Measurements from ENCODE around the gene IGHMBP2. TPM values are rescaled to one million over a fixed set of nuclear protein-coding genes. Genes with fewer than 3 reads are reported as not detected.

Gene IGHMBP2
- total RNA-seq, 1 donor from 2014 or later: 30.8 TPM

DNA sequence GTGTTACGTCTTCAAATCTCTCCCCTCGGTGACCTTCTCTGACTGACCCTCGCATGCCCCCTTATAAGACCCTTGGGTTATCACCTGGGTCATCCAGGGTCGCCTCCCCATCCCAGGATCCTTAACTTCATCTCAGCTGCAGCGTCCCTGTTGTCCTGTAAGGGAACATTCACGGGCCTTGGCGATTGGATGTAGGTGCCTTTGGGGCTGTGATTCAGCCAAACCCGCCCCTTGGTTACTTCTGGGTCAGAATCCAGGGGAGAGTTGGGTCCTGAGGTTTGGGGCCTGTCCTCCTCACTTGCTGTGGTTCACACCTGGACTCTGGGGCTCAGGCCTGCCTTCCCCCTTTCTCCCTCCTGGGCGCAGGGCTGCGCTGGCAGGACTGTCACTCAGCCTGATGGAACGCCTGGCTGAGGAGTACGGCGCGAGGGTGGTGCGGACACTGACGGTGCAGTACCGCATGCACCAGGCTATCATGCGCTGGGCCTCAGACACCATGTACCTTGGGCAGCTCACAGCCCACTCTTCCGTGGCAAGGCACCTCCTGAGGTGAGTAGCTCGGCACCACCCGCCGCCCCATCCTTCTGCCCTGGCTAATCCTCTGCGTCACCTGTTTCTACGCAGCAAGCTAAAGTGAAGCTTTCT lies 29.4 kb downstream of the IGHMBP2 start:
- no peak for DNase-seq
- Mint-ChIP-seq H3K27me3 (ENCODE audit: unreplicated experiment) (peaks cover 11% of the 10 kb centered on the region), H3K9me3 (ENCODE audit: unreplicated experiment) (peaks cover 4% of the 10 kb centered on the region), H3K4me3 (ENCODE audit: unreplicated experiment) (no peak overlapping the region), H3K27ac (ENCODE audit: unreplicated experiment) (no peak overlapping the region), H3K4me1 (ENCODE audit: low read depth, unreplicated experiment) (no peaks in the 10 kb centered on the region), H3K36me3 (ENCODE audit: unreplicated experiment) (peaks cover 6% of the 10 kb centered on the region)
- TF ChIP-seq CTCF (IDR thresholded peaks at IDR 0.05; ENCODE audit: partially characterized antibody, unreplicated experiment): no peak

DNA sequence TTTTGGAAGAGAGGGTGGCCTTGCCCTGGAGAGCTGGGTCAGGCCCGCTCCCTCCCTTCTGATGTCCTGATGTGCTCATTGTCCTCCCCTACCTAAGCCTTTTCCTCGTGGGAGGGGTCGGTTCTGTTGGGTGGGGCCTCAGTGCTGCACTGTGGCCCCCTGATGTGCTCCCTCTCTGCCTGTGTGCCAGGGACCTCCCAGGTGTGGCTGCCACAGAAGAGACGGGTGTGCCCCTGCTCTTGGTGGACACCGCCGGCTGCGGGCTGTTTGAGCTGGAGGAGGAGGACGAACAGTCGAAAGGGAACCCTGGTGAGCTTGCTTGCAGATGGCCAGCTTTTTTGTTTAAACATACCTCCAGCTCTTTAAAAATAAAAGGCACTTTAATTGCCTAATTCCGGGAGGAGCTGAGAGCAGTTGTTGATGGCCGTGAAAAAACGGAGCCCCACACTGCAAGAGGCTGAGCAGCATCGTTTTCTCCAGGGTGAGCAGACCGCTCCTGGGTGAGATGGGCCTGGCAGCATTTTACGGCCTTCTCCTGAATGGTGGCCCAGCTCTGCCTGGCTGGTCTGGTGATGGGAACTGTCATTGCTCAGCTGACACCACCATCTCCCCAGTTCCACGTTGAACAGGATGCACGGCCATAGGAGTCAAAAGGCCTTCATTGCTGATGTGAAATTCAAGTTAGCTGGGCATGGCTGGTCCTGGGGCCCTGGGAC lies 30.1 kb downstream of the IGHMBP2 start:
- Mint-ChIP-seq H3K36me3 (ENCODE audit: unreplicated experiment) (peaks cover 6% of the 10 kb centered on the region), H3K27ac (ENCODE audit: unreplicated experiment) (no peak overlapping the region)

DNA sequence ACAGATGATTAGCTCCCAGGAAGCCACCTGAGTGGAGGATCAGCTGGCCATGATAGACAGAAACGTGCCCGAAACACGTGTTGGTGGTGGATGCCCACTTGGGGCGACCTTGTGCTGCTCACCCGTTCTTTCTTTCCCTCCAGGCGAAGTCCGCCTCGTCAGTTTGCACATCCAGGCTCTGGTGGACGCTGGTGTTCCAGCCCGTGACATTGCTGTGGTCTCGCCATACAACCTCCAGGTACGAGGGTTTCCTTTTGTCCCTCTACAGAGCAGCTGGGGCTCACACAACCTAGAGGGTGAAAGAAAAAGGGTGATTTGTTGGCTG lies 30.6 kb downstream of the IGHMBP2 start:
- Mint-ChIP-seq H3K4me3 (ENCODE audit: unreplicated experiment) (no peak overlapping the region), H3K9me3 (ENCODE audit: unreplicated experiment) (peaks cover 4% of the 10 kb centered on the region), H3K4me1 (ENCODE audit: low read depth, unreplicated experiment) (no peaks in the 10 kb centered on the region), H3K36me3 (ENCODE audit: unreplicated experiment) (peaks cover 6% of the 10 kb centered on the region), H3K27ac (ENCODE audit: unreplicated experiment) (no peak overlapping the region), H3K27me3 (ENCODE audit: unreplicated experiment) (peaks cover 11% of the 10 kb centered on the region)
- no peak for DNase-seq
- TF ChIP-seq CTCF (IDR thresholded peaks at IDR 0.05; ENCODE audit: partially characterized antibody, unreplicated experiment): no peak

More for the DNA sequence above, 30.1 kb downstream of the IGHMBP2 start:
- H3K9me3 Mint-ChIP-seq (ENCODE audit: unreplicated experiment): peaks cover 4% of the 10 kb centered on the region
- H3K4me3 Mint-ChIP-seq (ENCODE audit: unreplicated experiment): no peak overlapping the region
- TF ChIP-seq CTCF (IDR thresholded peaks at IDR 0.05; ENCODE audit: partially characterized antibody, unreplicated experiment): no peak
- H3K4me1 Mint-ChIP-seq (ENCODE audit: low read depth, unreplicated experiment): no peaks in the 10 kb centered on the region
- H3K27me3 Mint-ChIP-seq (ENCODE audit: unreplicated experiment): peaks cover 11% of the 10 kb centered on the region
- DNase-seq: no peak

DNA sequence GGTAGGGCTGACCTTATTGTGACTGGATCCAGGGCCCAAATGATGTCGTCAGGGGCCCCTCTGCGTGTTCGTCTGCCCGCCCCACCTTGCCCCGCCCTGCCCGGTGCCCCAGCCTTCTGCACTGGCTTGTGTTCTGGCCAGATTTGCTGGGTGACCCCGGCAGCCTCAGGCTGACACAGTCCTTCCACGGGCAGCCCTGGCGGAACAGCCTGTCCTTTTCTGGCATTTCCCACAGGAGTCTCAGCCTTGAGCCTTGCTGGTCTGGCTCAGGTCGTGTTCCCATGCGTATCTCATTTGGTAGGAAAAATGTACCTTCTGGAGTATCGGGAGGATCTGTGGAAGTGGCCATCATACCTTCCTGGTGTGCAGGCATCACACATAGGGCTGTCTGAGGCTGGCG lies 31.0 kb downstream of the IGHMBP2 start:
- Mint-ChIP-seq H3K9me3 (ENCODE audit: unreplicated experiment) (peaks cover 4% of the 10 kb centered on the region), H3K4me3 (ENCODE audit: unreplicated experiment) (no peak overlapping the region), H3K4me1 (ENCODE audit: low read depth, unreplicated experiment) (no peaks in the 10 kb centered on the region), H3K36me3 (ENCODE audit: unreplicated experiment) (peaks cover 6% of the 10 kb centered on the region), H3K27me3 (ENCODE audit: unreplicated experiment) (peaks cover 11% of the 10 kb centered on the region), H3K27ac (ENCODE audit: unreplicated experiment) (no peak overlapping the region)
- TF ChIP-seq CTCF (IDR thresholded peaks at IDR 0.05; ENCODE audit: partially characterized antibody, unreplicated experiment): no peak
- DNase-seq: no peak

- H3K4me3 Mint-ChIP-seq (ENCODE audit: unreplicated experiment): no peak overlapping the region
- peaks cover 5% of the 10 kb centered on the region for H3K36me3 Mint-ChIP-seq (ENCODE audit: unreplicated experiment)
These were observed 31.4 kb downstream of the IGHMBP2 start for GRCh38 chr11:68935066-68935465.

More at GRCh38 chr11:68935066-68935465, 31.4 kb downstream of the IGHMBP2 start:
- H3K27ac Mint-ChIP-seq (ENCODE audit: unreplicated experiment): no peak overlapping the region
- no peak for TF ChIP-seq CTCF (IDR thresholded peaks at IDR 0.05; ENCODE audit: partially characterized antibody, unreplicated experiment)
- no peaks in the 10 kb centered on the region for H3K4me1 Mint-ChIP-seq (ENCODE audit: low read depth, unreplicated experiment)
- H3K9me3 Mint-ChIP-seq (ENCODE audit: unreplicated experiment): peaks cover 4% of the 10 kb centered on the region
- peaks cover 11% of the 10 kb centered on the region for H3K27me3 Mint-ChIP-seq (ENCODE audit: unreplicated experiment)
- no peak for DNase-seq
